Activated gamma-delta T cell (primary cell): ENCODE measurements around the gene HIF1A.
"Not testable (repeated sequence)": the region's sequence is repeated elsewhere in the genome, so short reads cannot be mapped to it uniquely, and the experiment has no call there.

ENCODE experiments used
- DNase-seq: peaks from one replicate; lab custom pipeline; 2025; lab: John Stamatoyannopoulos, UW

The HIF1A gene

GRCh38 chr14:61708693-61709092, 13.4 kb downstream of the HIF1A start:
- DNase-seq, result not testable (repeated sequence)

- DNase-seq, result no peak
These were observed 15.8 kb downstream of the HIF1A start for GRCh38 chr14:61710853-61711817.

- DNase-seq, result no peak
These were observed 16.8 kb downstream of the HIF1A start for GRCh38 chr14:61712137-61712536.

GRCh38 chr14:61713724-61714437, 18.6 kb downstream of the HIF1A start:
- DNase-seq, result no peak

DNA sequence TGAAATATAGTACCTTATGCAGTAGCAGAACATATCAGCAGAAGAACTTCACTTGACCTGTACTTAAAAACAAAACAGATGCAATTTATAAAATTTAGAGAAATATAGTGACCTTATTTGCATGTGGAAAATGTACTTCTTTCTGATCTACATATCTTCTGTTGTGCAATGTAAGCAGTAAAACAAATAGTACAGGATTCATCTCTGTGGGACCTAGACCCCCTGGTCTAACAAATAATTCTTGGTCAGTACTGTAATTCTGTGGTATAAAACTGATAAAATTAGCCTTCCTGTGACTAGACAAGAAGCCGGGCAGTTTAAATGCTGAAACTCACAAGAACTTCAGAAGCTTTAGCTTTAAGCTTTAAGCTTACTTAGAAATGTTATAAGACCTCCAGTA, 21.6 kb downstream of the HIF1A start:
- DNase-seq, result no peak

DNA sequence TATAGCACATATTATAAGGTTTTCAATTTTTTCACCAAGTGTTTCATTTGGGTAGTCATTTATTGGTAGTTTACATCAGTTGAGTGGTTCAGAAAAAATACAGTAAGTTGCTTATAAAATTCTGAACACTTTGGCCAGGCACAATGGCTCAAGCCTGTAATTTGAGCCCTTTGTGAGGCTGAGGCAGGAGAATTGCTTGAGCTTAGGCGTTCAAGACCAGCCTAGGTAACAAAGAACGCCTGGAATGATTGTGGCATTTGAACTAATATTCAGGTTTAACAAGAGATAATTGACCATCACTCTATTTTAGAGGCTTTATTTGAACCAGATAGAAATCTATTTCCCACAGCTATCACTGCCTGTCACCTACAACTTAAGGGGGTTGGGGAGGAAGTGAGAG, 22.7 kb downstream of the HIF1A start:
- no peak for DNase-seq

DNA sequence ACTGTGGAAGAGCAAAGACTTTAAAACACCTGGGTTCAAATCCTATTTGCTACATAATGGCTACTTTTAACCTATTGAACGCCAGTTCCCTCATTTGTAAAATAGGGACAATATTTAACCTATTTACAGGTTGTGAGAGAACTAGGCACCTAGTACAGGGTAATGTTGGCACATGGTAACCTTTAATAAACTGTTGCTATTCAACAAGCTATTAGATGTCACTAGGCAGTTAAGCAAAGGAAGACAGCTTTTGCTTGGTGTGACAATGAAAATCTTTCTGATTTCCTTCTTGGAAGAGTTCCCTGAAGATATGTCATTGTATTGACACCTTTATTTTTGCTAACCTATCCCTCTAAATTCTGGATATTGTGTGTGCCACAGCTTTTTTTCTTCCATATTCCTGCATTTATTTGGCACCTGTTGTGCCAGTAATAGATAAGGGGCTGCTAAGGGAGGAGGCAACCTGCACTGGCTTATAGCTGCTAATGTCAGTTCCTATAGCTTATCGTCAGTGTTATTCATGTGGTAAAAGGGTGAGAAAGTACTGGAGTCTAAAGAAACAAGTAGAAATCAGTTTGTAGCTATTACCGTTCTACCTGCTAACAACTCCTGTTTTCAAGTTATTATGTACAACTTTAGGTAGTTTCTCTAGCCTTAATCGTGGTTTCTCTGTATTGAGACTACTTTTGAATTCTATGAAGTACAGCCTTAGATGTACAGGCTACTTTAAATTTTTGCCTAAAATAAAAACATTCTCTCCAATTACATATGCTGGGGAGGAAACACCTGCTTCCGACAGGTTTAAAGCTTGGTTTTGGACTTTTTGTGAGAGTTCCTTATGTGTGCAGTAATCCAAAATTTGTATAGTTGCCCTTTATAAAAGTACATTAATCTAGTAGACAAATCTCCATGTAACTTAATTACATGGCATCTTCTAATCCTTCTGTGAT, 24.3 kb downstream of the HIF1A start:
- DNase-seq, result no peak

- no peak for DNase-seq
These were observed 25.0 kb downstream of the HIF1A start for GRCh38 chr14:61720294-61720661.

GRCh38 chr14:61720741-61721140, 25.4 kb downstream of the HIF1A start:
- no peak for DNase-seq

GRCh38 chr14:61724133-61724532, 28.8 kb downstream of the HIF1A start:
- DNase-seq, result no peak

DNA sequence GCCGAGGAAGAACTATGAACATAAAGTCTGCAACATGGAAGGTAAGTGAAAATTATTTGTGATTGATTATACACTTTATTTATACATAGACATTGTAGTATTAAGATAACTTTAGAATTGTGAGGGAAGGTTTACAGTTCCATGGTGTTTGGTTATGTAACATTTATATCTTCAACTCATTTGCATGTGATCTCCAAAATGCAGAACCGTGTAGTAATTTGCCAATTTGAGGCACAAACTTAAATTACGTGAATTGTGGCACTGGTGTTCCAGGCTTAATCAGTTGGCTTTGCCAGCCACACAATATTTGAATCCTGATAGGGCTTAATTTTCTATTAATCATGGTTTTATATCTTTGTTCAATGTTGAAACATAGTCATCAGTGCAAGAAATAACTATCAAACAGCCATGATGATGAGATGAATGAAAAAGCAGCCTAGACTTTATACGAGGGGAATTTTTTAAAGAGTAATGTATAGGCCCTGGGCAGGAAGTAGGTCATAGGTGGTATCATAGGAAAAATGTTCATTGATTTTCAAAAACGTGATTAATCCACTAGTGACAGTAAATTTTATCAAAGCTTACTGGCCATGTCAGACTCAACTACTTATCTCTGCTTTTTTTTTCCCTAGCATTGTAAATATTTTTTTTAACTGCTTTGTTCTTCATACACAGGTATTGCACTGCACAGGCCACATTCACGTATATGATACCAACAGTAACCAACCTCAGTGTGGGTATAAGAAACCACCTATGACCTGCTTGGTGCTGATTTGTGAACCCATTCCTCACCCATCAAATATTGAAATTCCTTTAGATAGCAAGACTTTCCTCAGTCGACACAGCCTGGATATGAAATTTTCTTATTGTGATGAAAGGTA, 31.7 kb downstream of the HIF1A start:
- DNase-seq, result no peak

DNA sequence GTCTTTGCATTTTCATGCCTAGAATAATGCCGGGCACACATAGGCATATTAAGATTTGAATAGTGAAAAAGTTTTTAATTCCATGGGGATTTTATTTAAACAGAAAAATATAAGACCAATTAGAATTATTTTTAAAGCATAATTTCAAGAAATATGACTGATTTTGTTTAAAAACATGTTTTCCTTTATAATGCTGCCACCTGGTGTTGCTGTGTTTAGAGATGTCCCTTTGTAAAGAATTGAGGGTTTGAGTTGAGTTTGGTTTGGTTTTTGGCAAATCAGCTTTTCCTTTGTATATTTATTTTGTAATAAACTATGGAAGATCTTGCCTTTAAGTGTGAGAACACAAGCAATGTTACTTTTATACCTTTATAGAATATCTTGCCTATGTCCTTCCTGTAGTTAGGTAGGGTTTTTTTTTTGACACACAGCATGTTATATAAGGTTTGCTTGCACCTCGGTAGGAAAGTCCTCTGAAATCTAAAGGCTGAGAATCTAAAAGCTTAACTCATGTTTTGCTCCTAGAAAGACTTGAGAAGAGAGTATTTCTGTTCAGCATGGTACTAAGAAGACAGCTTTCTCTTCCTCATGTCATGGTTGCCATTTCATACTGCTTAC, 35.6 kb downstream of the HIF1A start:
- DNase-seq, result no peak

DNA sequence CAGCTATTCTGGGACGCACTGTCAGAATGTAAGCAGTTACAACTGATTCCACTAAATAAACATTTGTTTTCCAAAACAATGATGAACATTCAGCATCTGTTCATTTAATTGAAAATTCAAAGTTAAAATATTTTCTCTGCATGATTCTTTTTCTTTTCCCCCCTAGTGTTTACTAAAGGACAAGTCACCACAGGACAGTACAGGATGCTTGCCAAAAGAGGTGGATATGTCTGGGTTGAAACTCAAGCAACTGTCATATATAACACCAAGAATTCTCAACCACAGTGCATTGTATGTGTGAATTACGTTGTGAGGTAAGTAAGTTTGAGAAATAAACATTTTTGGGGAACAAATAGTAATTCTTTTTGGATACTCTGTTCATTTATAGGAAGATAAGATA, 38.7 kb downstream of the HIF1A start:
- DNase-seq, result no peak

DNA sequence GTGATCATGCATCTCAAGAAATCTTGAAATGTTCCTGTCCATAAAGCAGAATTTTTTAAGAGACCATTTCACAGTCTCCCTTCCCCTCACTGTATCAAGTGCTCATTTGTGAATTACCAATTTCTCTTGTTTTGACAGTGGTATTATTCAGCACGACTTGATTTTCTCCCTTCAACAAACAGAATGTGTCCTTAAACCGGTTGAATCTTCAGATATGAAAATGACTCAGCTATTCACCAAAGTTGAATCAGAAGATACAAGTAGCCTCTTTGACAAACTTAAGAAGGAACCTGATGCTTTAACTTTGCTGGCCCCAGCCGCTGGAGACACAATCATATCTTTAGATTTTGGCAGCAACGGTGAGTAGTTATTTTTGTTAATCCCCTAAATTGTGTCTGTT, 41.4 kb downstream of the HIF1A start:
- DNase-seq, result no peak

- no peak for DNase-seq
These were observed 42.6 kb downstream of the HIF1A start for GRCh38 chr14:61737915-61738314.

DNA sequence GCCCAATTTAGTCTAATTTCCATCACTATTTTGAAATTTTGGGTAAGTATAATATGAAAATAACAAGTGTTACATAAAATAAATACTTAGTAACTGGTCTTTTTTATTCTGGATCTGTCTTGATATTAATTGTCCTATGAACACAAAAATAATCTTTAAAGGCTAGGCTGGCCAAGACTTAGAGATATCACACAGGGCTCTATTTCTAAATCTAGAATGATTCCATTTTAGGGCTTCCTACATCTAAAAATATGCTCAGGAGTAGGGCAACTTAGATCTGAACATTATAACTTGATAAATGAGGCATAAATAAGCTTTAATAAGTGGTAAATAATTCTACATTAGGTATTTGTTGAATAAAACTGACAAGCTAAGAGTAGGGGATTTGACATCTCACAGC, 43.8 kb downstream of the HIF1A start:
- DNase-seq, result no peak

DNA sequence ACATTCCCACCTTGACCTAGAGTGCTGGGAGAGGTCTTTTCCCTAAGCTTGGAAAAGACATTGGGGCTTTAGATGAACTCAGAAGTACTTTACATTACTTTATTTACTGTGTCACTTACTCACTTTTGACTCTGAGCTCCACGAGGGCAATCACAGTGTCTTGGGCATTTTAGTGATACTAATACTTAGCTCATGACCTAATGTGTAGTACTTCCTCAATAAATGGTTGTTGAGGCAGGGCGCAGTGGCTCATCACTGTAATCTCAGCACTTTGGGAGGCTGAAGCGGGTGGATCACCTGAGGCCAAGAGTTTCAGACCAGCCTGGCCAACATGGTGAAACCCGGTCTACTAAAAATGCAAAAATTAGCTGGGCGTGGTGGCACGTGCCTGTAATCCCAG, 47.1 kb downstream of the HIF1A start:
- no peak for DNase-seq

- no peak for DNase-seq
These were observed 48.9 kb downstream of the HIF1A start for GRCh38 chr14:61744238-61744637.

DNA sequence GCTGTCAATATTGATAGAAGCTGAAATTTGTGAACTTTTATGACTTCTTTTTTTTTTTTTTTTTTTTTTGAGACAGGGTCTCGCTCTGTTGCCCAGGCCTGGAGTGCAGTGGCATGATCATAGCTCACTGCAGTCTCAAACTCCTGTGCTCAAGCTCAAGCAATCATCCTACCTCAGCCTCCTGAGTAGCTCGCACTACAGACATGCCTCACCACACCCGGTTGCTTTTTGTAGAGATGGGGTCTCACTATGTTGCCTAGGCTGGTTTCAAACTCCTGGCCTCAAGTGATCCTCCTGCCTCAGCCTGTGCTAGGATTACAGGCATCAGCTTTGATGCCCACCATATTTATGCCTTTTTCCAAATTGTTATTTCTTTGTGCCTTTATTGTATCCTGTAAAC, 51.0 kb downstream of the HIF1A start:
- not testable (repeated sequence) for DNase-seq

DNA sequence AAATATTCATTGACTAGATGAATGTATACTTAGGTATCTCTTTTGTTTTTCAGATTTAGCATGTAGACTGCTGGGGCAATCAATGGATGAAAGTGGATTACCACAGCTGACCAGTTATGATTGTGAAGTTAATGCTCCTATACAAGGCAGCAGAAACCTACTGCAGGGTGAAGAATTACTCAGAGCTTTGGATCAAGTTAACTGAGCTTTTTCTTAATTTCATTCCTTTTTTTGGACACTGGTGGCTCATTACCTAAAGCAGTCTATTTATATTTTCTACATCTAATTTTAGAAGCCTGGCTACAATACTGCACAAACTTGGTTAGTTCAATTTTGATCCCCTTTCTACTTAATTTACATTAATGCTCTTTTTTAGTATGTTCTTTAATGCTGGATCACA, 51.6 kb downstream of the HIF1A start:
- DNase-seq, result no peak

- no peak for DNase-seq
These were observed 52.0 kb downstream of the HIF1A start for GRCh38 chr14:61747342-61747741.
